ENCODE results near the gene ADPRH.
A peak's percentile ranks its signal among the peaks of the same experiment; 100 is the strongest.
"Not testable (repeated sequence)": the region's sequence is repeated elsewhere in the genome, so short reads cannot be mapped to it uniquely, and the experiment has no call there.

Gene ADPRH

DNA sequence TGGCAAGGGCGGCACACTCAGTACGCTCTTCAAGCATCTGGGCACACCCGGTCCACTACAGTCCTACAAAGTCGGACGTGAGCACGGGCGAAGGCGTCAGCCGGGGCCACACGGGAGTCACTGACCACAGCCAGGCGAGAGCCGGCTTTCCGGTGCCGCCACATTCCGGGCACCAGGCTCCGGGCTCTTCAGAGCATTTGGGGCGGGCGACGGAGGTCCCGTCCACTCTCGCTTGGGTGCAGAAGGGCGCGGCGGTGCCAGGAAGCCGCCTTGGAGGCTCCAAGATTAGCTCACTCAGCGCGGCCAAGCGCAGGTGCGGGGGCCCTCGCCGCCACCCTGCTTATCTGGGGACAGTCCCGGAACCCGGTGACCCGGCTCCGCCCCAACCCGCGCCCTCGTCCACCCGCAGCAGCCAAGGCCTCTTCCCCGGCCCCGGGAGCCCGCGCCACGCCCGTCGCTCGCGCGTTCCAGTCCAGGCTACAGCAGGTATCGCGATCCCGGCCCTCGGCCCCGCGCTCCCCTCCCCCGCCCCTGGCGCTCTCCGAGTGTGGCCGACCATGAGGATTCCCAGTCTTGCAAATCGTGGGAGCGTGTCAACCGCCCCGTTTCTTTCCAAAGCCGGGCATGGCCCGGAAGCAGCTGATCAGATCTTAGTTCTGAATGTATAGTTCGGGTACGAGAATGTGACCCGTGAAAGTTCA is at the start of gene ADPRH:
ADPRH (plus strand) TSS at position 127 of the 701 bp plus-strand sequence. CDS start 2,678 bp downstream, outside the sequence.
- peak; percentile 93 for DNase-seq (ENCODE audit: low spot score)

- peak; percentile 77 for DNase-seq (ENCODE audit: low spot score)
Observed at GRCh38 chr3:119529883-119530282, 49.4 kb upstream of the ADPRH start.

- DNase-seq (ENCODE audit: low spot score) = no peak
Observed at GRCh38 chr3:119530456-119530855, 48.8 kb upstream of the ADPRH start.

GRCh38 chr3:119531151-119531550 is 48.1 kb upstream of the ADPRH start:
- no peak for DNase-seq (ENCODE audit: low spot score)

DNA sequence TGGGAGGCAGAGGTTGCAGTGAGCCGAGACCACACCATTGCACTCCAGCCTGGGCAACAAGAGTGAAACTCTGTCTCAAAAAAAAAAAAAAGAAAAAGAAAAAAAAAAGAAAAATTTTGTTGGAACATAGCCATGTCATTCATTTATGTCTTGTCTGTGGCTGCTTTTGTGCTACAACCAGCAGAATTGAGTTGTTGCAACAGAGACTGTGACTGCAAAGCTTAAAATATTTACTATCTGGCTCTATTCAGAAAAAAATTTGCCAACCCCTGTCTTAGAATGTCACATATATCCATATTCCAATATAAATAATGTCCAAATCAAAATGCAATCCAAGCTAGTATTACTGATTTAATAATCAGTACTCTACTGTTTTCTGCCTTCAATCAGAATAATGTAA is 45.0 kb upstream of the ADPRH start:
- no peak for DNase-seq (ENCODE audit: low spot score)

DNA sequence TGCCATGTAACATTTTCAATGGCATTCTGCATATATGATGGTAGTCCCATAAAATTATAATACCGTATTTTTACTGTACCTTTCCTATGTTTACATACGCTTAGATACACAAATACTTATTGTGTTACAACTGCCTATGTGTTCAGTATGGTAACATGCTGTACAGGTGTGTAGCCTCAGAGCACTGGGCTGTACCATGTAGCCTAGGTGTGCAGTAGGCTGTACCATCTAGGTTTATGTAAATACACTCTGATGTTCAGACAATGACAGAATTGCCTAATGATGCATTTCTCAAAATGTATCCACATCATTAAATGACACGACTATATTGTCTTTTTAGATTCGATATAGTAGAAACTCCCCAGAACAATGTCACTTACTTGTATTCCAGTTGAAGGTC is 42.5 kb upstream of the ADPRH start:
- DNase-seq (ENCODE audit: low spot score) = no peak

GRCh38 chr3:119538772-119539171 is 40.5 kb upstream of the ADPRH start:
- no peak for DNase-seq (ENCODE audit: low spot score)

- no peak for DNase-seq (ENCODE audit: low spot score)
Observed at GRCh38 chr3:119541547-119541946, 37.7 kb upstream of the ADPRH start.

- no peak for DNase-seq (ENCODE audit: low spot score)
Observed at GRCh38 chr3:119542168-119542767, 37.0 kb upstream of the ADPRH start.

DNA sequence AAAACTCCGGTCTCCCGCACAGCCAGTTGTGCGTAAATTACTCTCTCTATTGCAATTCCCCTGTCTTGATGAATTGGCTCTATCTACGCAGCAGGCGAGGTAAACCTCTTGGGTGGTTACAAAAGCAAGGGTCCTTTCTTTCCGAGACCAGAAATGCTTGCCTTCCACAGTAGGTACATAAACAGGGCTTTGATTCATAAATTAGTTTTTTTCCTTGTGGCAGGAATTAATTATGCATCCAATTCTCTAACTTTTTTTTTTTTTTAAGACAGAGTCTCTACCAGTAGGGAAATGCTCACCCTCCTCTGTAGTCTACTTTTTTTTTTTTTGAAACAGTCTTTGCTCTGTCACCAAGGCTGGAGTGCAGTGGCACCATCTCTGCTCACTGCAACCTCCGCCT is 36.1 kb upstream of the ADPRH start:
- DNase-seq (ENCODE audit: low spot score) = no peak

GRCh38 chr3:119547227-119547626 is 32.1 kb upstream of the ADPRH start:
- no peak for DNase-seq (ENCODE audit: low spot score)

DNA sequence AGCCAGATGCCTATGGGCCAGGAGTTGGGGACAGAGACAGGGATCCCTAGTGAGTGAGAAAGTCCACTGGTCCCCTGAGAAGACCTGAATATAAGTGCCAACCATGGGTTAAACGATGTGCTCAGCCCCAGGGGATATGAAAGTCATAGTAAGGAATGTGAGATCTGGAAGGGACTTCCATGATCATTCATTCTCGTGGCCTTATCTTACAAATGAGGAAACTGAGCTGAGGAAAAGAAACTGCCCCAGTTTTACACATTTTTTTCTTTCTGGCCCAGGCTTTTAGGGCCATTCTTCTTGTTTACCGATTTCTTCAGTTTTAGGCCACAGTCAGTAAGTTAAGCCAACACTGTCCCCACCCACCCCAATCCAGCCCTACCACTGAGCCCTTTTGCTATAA is 31.0 kb upstream of the ADPRH start:
- DNase-seq (ENCODE audit: low spot score) = no peak

DNA sequence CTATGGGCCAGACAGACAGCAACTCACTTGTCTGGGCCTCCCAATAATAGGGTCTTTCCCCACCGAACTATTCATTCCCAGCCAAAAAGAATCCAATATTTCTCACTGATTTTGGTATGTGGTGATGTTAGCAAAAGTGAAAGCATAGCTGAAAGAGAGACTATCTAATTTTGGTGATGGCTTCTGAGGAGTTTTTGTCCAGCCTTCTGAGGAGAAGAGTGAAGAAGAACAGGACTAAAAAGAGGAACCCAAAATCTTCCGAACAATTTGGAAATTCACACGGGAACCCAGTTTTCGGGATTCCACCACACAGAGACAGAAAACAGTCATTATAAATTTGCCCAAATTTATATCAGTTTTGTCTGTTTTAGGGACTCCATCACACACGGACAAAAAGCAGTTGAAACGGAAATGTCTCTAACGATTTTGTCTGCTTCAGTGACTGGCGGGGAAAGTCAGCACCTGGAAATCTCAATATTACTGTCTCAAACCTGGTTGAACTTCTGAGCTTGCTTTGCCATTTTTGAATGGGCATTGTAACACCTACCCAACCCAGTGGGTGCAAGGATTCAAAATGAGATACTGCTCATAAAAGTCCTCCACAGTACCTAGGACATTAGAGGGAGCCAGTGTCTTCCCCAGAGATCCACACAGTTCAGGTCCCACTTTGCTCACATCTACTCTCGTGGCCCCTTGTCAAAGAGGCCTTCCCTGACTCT is 28.9 kb upstream of the ADPRH start:
- DNase-seq (ENCODE audit: low spot score) = no peak

DNA sequence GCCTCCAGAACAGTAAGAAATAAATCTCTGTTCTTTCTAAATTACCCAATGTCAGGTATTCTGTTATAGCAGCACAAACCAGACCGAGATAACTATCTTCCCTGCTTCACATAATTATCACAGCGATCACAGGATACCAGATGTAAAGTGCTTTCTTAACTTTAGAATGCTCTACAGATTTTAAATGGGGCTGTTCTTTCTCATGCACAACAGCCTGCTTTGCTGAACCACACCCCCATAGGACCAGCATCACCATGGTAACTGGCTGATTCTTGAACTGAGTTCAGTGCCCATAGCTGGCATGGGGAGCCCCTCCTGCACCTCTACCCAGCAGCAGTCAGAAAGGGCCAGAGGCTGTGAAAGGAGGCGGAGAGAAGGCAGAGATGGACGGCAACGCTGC is 27.7 kb upstream of the ADPRH start:
- DNase-seq (ENCODE audit: low spot score) = no peak

DNA sequence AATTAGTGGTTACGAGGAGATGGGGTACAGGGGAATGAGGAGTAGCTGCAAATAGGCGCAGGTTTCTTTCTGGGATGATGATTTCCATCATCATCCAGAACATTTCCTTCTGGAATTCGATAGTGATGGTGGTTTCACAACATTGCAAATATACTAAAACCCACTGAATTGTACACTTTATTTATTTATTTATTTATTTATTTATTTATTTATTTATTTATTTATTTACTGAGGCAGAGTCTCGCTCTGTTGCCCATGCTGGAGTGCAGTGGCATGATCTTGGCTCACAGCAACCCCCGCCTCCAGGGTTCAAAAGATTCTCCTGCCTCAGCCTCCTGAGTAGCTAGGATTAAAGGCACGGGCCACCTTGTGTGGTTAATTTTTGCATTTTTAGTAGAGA is 26.4 kb upstream of the ADPRH start:
- DNase-seq (ENCODE audit: low spot score) = not testable (repeated sequence)

DNA sequence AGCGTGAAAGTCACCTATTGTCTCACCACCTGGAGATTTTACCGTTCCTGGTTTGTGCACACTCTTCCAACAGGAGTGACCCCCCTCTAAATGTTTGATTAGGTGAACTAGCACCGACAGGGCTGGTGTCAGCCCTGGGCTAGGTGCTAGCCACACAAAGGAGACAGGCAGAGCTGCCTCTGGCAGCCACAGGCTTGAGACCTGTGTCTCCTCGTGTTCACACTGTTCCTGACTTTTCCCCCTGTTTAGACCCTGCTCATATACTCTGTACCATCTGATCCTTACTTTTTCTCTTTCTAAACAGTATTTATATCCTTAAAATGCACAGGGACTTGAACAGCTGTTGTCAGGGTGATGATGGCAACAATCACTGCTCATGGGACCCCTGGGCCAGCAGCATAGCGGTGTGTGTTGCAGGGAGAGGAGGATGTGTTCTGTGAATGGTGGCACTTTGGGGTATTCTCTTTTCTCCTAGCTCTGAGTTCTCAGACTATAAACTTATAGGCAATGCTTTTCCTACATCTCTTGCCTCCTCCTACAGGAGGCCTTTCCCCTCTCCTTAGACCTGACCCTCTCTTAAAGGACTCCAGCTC is 25.4 kb upstream of the ADPRH start:
- no peak for DNase-seq (ENCODE audit: low spot score)

GRCh38 chr3:119555309-119555735 is 24.0 kb upstream of the ADPRH start:
- no peak for DNase-seq (ENCODE audit: low spot score)

- DNase-seq (ENCODE audit: low spot score) = no peak
Observed at GRCh38 chr3:119555929-119556328, 23.4 kb upstream of the ADPRH start.

GRCh38 chr3:119557192-119557876 is 22.0 kb upstream of the ADPRH start:
- no peak for DNase-seq (ENCODE audit: low spot score)

DNA sequence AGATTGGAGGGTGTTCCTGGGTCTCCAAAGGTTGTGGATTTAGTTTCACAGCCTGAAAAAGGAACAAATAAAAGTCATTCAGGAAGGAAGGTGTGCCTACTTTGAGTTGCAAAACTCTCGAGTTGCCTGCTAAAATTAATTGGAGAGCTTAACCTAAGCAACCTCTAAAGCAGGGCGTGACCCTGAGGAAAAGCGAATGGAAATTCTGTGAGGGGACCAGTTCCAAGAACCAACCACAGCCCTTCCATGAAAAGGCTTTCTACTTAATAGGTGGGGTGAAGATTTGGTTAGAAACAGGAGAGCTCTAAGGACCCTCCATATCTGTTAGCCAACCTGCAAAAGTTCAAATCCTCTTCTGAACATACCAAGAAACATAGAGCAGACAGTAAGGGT is 21.4 kb upstream of the ADPRH start:
- no peak for DNase-seq (ENCODE audit: low spot score)

- no peak for DNase-seq (ENCODE audit: low spot score)
Observed at GRCh38 chr3:119558626-119559317, 20.5 kb upstream of the ADPRH start.

All from AG20443 (cell line).